ENCODE results near the gene HOXD8. TPM values are rescaled to one million over a fixed set of nuclear protein-coding genes. Genes with fewer than 3 reads are reported as not detected.
A peak's percentile ranks its signal among the peaks of the same experiment; 100 is the strongest.

HOXD8 gene
- total RNA-seq, 1 donor from 2014 or later: not detected

DNA sequence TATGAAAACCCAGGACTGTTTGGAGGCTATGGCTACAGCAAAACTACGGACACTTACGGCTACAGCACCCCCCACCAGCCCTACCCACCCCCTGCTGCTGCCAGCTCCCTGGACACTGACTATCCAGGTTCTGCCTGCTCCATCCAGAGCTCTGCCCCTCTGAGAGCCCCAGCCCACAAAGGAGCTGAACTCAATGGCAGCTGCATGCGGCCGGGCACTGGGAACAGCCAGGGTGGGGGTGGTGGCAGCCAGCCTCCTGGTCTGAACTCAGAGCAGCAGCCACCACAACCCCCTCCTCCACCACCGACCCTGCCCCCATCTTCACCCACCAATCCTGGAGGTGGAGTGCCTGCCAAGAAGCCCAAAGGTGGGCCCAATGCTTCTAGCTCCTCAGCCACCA is 39.7 kb downstream of the HOXD8 start:
- no peak for DNase-seq (ENCODE audit: low spot score in 2 of 2)
- FAIRE-seq: no peak

DNA sequence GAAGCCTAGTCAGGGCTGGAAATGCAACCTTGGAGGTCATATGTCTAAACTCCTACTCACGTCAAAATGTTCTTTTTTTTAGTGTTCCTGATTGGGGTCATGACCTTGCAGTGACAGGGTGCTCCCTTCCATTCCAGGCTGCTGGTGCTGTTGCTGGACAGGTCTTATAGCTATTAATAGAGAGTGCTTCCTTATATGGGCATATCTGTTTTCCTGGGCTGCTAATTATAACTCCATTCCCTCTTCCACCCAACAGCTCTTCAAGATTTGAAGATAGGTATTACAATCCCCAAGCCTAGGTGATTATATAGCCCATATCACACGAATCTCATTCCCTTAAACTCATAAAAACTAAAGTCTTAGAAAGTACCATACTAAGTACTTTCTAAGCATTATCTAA is 40.2 kb downstream of the HOXD8 start:
- FAIRE-seq (no peak), DNase-seq (ENCODE audit: low spot score in 2 of 2) (no peak)

DNA sequence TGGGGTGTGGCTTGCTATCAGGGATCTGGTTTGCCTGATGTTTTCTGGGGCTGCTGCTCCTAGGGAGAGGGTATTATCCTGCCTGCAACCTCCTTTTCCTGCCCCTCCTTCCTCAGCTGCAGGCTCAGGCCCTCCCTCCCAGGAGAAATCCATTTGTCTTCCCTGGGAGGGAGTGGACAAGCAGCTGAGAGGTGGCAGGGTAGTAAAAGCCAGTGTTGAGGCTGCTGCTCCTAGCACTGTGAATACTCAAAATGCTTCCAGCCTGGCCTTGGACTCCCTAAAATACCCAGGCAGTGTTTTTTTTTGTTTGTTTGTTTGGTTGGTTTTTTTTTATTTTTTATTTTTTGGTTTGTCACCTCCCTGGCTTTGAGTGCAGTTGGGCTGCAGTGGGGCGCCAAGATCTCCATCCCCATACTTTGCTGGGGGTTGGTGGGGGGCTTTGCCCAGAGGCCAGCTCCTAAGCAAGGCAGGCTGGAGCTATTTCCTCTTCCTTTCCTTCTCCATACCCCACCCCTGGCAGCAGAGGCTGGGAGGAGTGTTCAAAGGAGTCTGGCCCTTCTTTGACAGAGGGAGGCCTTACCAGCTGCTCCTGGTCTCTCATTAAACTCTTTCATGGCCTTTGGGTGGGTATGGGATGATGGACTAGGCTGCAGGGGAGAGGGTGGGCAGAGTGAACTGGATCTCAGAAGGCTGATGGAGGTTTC is 41.2 kb downstream of the HOXD8 start:
- FAIRE-seq (no peak), DNase-seq (ENCODE audit: low spot score in 2 of 2) (no peak)

DNA sequence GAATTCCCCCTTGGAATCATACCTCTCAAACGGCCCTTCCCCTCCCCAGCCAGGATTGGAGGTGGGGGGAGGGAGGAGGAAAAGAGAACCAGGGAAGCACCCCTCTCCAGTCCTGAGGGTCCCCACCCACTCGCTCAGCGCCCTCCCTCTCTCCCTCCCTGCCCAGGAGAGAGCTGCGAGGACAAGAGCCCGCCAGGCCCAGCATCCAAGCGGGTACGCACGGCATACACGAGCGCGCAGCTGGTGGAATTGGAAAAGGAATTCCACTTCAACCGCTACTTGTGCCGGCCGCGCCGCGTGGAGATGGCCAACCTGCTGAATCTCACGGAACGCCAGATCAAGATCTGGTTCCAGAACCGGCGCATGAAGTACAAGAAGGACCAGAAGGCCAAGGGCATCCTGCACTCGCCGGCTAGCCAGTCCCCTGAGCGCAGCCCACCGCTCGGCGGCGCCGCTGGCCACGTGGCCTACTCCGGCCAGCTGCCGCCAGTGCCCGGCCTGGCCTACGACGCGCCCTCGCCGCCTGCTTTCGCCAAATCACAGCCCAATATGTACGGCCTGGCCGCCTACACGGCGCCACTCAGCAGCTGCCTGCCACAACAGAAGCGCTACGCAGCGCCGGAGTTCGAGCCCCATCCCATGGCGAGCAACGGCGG is 42.0 kb downstream of the HOXD8 start:
- FAIRE-seq (no peak), DNase-seq (ENCODE audit: low spot score in 2 of 2) (no peak)

DNA sequence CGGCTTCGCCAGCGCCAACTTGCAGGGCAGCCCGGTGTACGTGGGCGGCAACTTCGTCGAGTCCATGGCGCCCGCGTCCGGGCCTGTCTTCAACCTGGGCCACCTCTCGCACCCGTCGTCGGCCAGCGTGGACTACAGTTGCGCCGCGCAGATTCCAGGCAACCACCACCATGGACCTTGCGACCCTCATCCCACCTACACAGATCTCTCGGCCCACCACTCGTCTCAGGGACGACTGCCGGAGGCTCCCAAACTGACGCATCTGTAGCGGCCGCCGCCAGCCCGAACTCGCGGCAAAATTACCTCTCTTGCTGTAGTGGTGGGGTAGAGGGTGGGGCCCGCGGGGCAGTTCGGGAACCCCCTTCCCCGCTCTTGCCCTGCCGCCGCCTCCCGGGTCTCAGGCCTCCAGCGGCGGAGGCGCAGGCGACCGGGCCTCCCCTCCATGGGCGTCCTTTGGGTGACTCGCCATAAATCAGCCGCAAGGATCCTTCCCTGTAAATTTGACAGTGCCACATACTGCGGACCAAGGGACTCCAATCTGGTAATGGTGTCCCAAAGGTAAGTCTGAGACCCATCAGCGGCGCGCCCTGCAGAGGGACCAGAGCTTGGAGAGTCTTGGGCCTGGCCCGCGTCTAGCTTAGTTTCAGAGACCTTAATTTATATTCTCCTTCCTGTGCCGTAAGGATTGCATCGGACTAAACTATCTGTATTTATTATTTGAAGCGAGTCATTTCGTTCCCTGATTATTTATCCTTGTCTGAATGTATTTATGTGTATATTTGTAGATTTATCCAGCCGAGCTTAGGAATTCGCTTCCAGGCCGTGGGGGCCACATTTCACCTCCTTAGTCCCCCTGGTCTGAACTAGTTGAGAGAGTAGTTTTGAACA is 42.7 kb downstream of the HOXD8 start:
- DNase-seq (ENCODE audit: low spot score in 2 of 2): no peak
- no peak for FAIRE-seq

DNA sequence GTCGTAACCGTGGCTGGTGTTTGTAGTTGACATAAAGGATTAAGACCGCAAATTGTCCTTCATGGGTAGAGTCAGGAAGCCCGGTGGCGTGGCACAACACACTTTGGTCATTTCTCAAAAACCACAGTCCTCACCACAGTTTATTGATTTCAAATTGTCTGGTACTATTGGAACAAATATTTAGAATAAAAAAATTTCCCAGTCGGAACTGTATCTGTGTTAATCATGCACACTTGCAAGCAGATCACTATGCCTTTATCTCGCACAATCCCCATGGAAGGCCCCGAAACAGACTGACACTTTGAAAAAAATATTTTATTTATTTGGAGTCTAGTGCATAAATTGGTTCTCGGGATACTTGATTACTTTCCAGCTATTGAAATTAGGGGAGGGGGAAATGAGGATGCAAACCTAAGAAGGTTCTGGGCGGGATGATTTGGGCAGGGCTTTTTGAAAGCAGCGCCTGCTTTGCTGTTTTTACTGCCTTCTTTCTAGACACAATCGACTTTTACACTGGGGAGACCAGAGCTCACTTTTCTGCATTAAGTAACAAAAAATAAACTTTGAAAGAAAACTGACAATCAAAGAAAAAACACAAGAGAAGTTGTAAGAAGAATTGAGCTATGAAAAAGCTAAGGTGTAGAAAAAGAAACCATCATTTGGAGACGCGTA is 43.5 kb downstream of the HOXD8 start:
- no peak for DNase-seq (ENCODE audit: low spot score in 2 of 2)
- FAIRE-seq: no peak

DNA sequence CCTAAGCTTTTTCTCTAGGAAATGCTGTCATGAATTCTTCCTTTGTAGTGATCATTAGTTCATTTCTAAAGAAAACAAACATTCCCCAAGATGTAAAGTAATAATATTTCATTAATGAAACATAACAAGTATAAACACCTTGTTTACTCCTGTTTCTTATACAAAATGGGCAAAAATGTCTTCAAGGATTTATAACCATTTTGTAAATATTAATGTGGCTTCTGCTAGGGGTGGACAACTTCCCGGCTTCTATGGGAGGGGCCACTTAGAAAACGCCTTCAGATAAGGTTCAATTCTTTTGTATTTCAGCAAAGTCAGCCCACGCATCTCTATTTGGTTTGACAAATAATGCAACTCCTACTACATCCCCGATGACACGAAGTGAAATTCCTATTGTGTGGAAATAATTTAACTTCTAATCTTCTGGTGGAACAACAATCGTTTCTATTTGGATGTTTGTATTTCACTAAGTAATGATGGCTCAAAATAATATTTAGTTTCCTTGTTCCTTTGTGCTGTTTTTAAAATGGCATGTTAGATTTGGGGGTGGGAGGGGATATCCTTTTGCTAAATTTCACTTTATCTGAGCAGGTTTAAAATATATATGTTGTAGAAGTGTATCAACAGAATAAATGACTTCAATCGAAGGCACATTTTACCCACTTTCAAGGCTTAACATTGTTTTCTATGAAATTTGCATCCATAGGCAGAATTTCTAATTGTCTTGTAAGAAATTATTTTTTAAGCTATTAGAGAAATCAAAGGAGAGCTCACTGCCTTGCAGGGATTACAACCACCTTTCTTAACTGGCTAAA is 44.3 kb downstream of the HOXD8 start:
- no peak for FAIRE-seq
- no peak for DNase-seq (ENCODE audit: low spot score in 2 of 2)

DNA sequence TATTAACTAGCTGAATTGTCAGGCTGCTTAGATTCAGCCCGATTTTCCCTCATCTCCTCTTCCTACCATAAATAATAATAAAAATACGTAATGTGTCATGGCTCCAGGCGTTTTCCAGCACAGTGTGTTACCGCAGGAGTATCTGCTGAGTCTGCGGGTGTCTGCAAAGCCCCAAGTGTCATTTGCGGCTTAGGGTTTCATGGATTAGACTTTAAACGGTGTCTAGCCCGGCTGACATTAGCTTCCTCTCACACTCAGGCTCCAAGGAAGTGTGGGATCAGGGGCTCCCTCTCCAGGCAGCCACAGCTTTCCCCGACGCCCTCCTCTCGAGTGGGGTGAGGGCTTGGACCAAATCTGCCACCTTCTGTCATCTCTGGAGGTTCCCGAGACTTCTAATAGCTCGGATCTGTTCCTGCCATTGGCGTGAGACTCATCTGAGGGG is 44.9 kb downstream of the HOXD8 start:
- DNase-seq (ENCODE audit: low spot score in 2 of 2) (no peak), FAIRE-seq (no peak)

DNA sequence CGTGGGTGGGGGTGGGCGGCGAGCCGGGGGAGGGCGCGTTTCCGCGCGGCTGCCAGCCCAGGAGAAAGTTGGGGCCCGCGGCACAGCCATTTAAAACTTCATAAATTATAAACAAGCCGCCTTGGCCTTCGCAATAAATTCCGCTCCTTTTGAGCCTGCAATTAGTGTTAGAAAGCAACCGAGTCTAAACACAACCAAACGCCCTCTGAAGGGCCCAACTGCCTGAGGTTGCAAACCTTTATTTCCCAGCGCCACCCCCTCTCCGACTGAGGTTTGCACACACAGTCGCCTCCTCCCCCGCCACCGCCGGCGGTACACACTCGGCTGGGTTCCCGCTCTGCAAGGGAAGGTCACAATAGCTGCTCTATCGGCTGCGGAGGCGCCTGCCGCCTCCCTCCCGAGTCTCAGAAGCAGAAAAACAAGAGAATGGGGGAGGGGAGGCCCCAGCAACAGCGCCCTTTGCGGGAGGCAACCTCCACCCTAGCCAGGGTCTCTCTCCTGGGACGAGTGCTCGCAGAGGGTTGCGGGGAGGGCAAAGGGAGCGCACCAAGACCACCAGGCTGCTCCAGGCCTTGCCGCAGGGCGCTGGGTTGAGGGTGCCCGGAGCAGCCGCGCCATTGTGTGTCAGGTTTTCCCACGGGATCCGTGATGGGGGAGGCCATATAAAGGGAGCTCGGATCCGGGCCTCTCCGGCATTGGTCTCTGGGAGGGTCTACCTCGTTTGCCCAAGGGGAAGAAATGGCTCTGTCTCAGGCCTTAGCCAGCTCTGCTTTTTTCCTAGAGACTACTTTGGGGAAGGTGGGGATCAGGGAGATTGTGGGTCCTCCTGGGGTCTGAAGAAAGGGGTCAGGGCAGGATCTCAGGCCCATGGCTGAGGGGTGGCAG is 45.6 kb downstream of the HOXD8 start:
- DNase-seq (ENCODE audit: low spot score in 2 of 2) (no peak), FAIRE-seq (no peak)

DNA sequence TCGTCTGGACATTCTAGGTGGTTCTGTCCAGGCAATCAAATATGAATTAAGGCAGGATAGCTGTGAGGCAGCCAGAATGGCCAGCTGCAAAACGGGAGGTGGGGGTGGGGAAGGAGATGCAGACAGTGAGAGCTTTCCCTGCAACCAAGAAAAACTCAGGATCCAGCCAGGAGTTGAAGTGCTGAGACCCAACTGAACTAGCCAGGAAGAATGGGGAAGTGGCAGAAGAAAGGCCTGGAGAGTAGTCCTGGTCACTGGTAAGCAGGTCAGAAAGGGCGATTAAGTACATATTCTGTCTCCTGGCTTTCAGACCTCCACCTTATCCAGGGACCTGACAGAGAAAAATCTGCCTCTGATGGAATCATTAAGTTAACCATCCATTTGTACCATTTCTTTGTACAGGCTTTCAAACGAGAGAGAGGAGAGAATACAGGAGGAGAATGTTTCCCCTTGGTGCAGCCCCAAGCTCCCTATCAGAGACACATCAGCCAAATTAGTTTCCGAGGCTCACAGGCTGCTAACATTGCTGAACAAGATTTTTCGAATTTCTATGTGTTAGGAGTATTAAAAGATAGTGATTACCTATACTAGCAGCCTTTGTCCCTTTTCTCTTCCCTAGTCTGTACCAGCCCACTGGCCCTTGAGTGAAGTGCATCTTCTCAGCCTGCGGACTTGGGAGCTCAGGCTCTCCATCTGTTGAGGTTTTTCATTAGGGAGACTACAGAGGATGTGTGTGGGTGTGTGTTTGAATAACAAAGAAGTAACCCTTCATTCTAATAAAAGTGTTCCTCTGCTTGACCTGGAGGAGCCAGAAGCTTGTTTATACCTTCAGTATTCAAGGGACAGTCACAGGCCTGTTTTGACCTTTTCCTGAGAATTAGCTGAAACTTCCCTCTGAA is 46.5 kb downstream of the HOXD8 start:
- no peak for FAIRE-seq
- DNase-seq (ENCODE audit: low spot score in 2 of 2): no peak

DNA sequence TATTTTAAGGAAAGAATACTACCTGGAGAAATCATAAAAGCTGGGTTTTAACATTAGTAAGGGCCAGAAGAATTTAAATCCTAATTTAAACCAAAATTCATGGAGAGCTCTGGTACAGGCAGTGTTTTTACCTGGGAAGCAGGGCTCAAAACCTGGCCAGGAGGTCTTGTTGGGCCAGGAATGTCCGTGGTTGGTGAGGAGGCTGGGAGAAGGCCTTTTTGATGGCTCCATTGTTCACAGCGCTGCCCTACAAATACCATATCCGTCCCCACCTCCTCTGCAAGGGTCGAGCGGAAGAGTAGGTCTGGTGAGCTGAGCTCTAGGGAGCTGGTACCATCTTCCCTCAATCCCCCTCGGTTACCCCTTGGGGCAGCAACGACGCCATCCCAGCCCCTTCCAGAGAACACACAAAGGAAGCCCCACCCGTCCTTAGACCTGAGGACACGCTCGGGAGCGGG is 48.1 kb downstream of the HOXD8 start:
- DNase-seq (ENCODE audit: low spot score in 2 of 2) (no peak), FAIRE-seq (no peak)

DNA sequence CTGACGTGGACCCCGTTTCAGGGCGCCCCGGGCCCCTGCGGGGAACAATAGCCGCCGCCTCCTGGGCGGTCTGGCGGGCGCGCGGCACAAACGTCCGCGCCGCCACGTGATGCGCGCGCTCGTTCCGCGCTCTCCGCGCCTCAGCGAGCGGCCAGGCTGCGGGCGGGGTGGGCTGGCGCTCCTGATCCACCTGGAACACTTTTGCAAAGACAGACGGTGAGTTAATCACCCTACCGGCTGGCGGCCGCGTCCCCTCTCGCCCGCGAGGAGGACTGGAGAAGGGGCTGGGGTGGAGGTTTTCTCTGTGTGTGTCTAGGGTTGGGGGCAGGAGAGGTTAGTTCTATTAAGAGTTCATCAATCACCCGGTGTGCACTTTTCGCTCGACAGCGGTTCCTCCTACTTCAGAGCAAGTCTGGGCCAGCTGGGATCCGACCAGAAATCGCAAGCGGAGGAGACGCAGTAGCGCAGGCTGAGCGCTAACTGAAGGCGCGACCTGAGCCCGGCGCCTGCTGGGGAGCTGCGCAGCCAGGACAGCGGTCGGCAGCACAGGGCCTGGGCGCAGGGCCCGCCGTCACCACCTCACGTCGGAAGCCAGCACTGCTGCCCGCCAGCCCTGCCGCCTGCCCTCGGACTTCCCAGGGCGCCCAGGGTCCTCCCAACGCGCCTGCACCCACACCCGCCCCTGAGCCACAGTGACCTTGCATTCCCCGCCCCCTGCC is 48.7 kb downstream of the HOXD8 start:
- FAIRE-seq (no peak), DNase-seq (ENCODE audit: low spot score in 2 of 2) (no peak)

DNA sequence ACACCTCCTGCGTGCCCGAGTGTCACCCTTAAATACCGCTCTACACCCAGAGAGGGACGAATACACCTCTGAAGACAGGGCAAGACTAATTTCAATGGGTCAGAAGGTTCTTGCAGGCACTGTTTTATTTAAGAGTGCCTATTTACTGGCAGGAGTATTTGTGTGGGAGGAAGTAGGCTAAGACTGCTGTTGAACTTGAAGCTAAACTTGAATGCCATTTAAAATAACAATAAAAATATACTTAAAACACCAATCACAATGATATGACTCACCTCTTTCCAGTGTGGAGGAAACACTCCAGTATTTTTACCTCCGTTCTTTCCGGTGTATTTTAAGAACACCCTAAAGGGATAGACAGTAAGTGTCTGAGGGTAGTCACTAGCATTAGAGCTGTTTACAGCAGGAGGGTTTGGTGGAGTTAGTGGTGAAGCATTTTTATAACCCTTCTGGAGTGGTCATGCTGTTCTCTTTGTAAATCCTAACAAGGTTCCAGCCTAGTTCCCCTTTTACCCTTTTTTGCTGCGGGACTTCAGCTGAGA is 49.3 kb downstream of the HOXD8 start:
- FAIRE-seq (no peak), DNase-seq (ENCODE audit: low spot score in 2 of 2) (peak in 1 of 2 donors; percentile 16)

DNA sequence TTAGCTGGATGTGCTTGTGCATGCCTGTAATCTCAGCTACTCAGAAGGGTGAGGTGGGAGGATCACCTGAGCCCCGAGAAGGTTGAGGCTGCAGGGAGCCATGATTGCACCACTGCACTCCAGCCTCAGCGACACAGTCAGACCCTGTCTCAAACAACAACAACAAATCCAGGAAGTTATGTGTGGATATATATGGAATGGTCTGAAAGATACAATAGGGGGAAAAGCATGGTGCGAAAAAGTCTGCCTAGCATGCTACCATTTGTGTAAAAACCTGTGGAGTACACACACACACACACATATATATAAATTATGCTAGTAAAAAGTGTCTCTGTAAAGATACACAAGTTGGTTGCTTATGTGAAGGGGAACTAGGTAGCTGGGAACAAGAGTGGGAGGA is 52.0 kb downstream of the HOXD8 start:
- FAIRE-seq (no peak), DNase-seq (ENCODE audit: low spot score in 2 of 2) (no peak)
